A673 (cell line): ENCODE data around the gene GPHN.

Experiments
- EZH2 ChIP-seq: fragments of 200-600 bp; sonication (generic); IDR thresholded peaks from 2 replicates; pipeline ENCODE4 v1.6.1; 2017; ENCODE audit warnings: borderline replicate concordance, low read depth, mild to moderate bottlenecking, mixed read lengths, antibody characterized with exemption, low read length; ENCODE audit not compliant: poor library complexity, severe bottlenecking
- TF ChIP-seq, protein P1 (sequence below): fragments of 300-800, 200-600 bp; sonication (generic); conservative IDR thresholded peaks from 2 replicates; pipeline ENCODE4 v1.5.1; 2017; ENCODE audit warnings: low read depth, mild to moderate bottlenecking, antibody characterized with exemption, low read length, moderate library complexity, mixed read lengths

DNA sequence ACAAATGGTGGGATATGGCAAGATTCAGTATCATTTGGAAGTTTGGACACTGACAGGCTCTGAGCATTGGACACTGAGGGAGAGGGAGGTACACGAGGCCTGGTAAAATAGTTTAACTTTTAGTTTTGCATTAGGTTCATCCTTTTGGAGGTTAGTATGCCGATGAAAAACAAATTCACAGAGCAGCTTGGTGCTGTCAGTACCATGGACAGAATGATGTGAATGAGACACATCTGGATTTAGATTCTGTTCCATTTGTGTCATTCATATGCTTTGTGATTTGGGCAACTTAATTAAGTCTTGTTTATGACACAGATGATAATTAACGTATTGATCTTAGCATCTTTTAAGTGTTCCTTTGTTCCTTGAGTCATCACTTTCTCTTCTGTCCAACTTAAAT lies 33.7 kb downstream of the GPHN start:
- TF ChIP-seq, protein P1, sequence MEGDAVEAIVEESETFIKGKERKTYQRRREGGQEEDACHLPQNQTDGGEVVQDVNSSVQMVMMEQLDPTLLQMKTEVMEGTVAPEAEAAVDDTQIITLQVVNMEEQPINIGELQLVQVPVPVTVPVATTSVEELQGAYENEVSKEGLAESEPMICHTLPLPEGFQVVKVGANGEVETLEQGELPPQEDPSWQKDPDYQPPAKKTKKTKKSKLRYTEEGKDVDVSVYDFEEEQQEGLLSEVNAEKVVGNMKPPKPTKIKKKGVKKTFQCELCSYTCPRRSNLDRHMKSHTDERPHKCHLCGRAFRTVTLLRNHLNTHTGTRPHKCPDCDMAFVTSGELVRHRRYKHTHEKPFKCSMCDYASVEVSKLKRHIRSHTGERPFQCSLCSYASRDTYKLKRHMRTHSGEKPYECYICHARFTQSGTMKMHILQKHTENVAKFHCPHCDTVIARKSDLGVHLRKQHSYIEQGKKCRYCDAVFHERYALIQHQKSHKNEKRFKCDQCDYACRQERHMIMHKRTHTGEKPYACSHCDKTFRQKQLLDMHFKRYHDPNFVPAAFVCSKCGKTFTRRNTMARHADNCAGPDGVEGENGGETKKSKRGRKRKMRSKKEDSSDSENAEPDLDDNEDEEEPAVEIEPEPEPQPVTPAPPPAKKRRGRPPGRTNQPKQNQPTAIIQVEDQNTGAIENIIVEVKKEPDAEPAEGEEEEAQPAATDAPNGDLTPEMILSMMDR = no peak
- no peak for TF ChIP-seq EZH2
